Measurements from ENCODE around the gene TTC34. TPM values are rescaled to one million over a fixed set of nuclear protein-coding genes. Genes with fewer than 3 reads are reported as not detected.

TTC34 gene
- total RNA-seq, 4 donors from 2014 or later: 0.14 to 6.0 (median 0.75) TPM

- intact Hi-C loops (cut with DNase I; ENCODE audit: low total_unique reads) (no loop called here), in situ Hi-C loops (cut with MboI; ENCODE audit: low pct_ligation_motif_present in 1 of 4, low pct_unique_long_range_greater_than_20kb in 1 of 4, low sequenced_read_pairs in 3 of 4) (loop anchor here in 2 of 4 donors (10.0 to 25.0 kb wide), 2 partner anchors 231 to 233 kb away; partner anchors contain the start of gene PEX10 (in 2 of the 2))
- 90% methylated on average over 11 of the region's 11 CpGs; no CpG with 5 or more reads in 1 of the 2 donors for WGBS, 2 donors (ENCODE audit: low coverage in 1 of 2)
- no peaks in the 10 kb centered on the region for H3K36me3 ChIP-seq
- no peaks in the 10 kb centered on the region for H3K27me3 ChIP-seq
- no peak for DNase-seq
- peaks cover 11 to 19% (median 17%) of the 10 kb centered on the region in 4 donors for H3K4me1 ChIP-seq
- no peak overlapping the region for H3K27ac ChIP-seq
- no peak overlapping the region for H3K4me3 ChIP-seq
- TF ChIP-seq CTCF (IDR thresholded peaks at IDR 0.05) (no peak), EP300 (IDR thresholded peaks at IDR 0.05; ENCODE audit: low read depth) (no peak), POLR2AphosphoS5 (IDR thresholded peaks at IDR 0.05) (no peak), POLR2A (IDR thresholded peaks at IDR 0.05) (no peak)
- H3K9me3 ChIP-seq: peaks cover 9 to 16% of the 10 kb centered on the region in 2 donors
These were observed 155.7 kb downstream of the TTC34 start for GRCh38 chr1:2645776-2646175.

- in situ Hi-C loops (cut with MboI; ENCODE audit: low pct_ligation_motif_present in 1 of 4, low pct_unique_long_range_greater_than_20kb in 1 of 4, low sequenced_read_pairs in 3 of 4) (loop anchor here in 2 of 4 donors (10.0 to 25.0 kb wide), 2 partner anchors 230 to 233 kb away; partner anchors contain the start of gene PEX10 (in 2 of the 2)), intact Hi-C loops (cut with DNase I; ENCODE audit: low total_unique reads) (no loop called here)
- no peaks in the 10 kb centered on the region for H3K27me3 ChIP-seq
- peaks cover 11 to 19% (median 17%) of the 10 kb centered on the region in 4 donors for H3K4me1 ChIP-seq
- no peaks in the 10 kb centered on the region for H3K36me3 ChIP-seq
- H3K9me3 ChIP-seq: peaks cover 9 to 16% of the 10 kb centered on the region in 2 donors
- H3K4me3 ChIP-seq: no peak overlapping the region
- WGBS, 2 donors (ENCODE audit: low coverage in 1 of 2): 82% methylated on average over 14 of the region's 14 CpGs; no CpG with 5 or more reads in 1 of the 2 donors
- no peak for DNase-seq
- no peak overlapping the region for H3K27ac ChIP-seq
- TF ChIP-seq POLR2AphosphoS5 (IDR thresholded peaks at IDR 0.05) (no peak), POLR2A (IDR thresholded peaks at IDR 0.05) (no peak), EP300 (IDR thresholded peaks at IDR 0.05; ENCODE audit: low read depth) (no peak)
These were observed 156.3 kb downstream of the TTC34 start for GRCh38 chr1:2645143-2645542.

- no peak for TF ChIP-seq POLR2AphosphoS5 (IDR thresholded peaks at IDR 0.05)
- TF ChIP-seq CTCF (IDR thresholded peaks at IDR 0.05): no peak
- no peak for TF ChIP-seq EP300 (IDR thresholded peaks at IDR 0.05; ENCODE audit: low read depth)
- TF ChIP-seq POLR2A (IDR thresholded peaks at IDR 0.05): no peak
- Histone ChIP-seq H3K9me3 (peaks cover 9 to 16% of the 10 kb centered on the region in 2 donors), H3K27me3 (no peaks in the 10 kb centered on the region), H3K36me3 (no peaks in the 10 kb centered on the region), H3K4me1 (peaks cover 11 to 19% (median 17%) of the 10 kb centered on the region in 4 donors), H3K27ac (no peak overlapping the region), H3K4me3 (no peak overlapping the region)
- intact Hi-C loops (cut with DNase I; ENCODE audit: low total_unique reads): no loop called here
- no peak for DNase-seq
- in situ Hi-C loops (cut with MboI; ENCODE audit: low pct_ligation_motif_present in 1 of 4, low pct_unique_long_range_greater_than_20kb in 1 of 4, low sequenced_read_pairs in 3 of 4): loop anchor here in 2 of 4 donors (10.0 to 25.0 kb wide), 2 partner anchors 230 to 232 kb away; partner anchors contain the start of gene PEX10 (in 2 of the 2)
- 93% methylated on average over 11 of the region's 12 CpGs; no CpG with 5 or more reads in 1 of the 2 donors for WGBS, 2 donors (ENCODE audit: low coverage in 1 of 2)
These were observed 156.8 kb downstream of the TTC34 start for GRCh38 chr1:2644591-2645101.

GRCh38 chr1:2644171-2644570 is 157.3 kb downstream of the TTC34 start:
- Histone ChIP-seq H3K27me3 (no peaks in the 10 kb centered on the region), H3K4me3 (no peak overlapping the region), H3K27ac (no peak overlapping the region), H3K36me3 (no peaks in the 10 kb centered on the region), H3K4me1 (peaks cover 11 to 19% (median 17%) of the 10 kb centered on the region in 4 donors), H3K9me3 (peaks cover 9 to 16% of the 10 kb centered on the region in 2 donors)
- in situ Hi-C loops (cut with MboI; ENCODE audit: low pct_ligation_motif_present in 1 of 4, low pct_unique_long_range_greater_than_20kb in 1 of 4, low sequenced_read_pairs in 3 of 4): loop anchor here in 2 of 4 donors (10.0 to 25.0 kb wide), 2 partner anchors 229 to 232 kb away; partner anchors contain the start of gene PEX10 (in 2 of the 2)
- WGBS, 2 donors (ENCODE audit: low coverage in 1 of 2): 79% methylated on average over 13 of the region's 14 CpGs; no CpG with 5 or more reads in 1 of the 2 donors
- no peak for DNase-seq
- no peak for TF ChIP-seq POLR2A (IDR thresholded peaks at IDR 0.05)
- TF ChIP-seq CTCF (IDR thresholded peaks at IDR 0.05): no peak
- no peak for TF ChIP-seq POLR2AphosphoS5 (IDR thresholded peaks at IDR 0.05)
- TF ChIP-seq EP300 (IDR thresholded peaks at IDR 0.05; ENCODE audit: low read depth): no peak
- intact Hi-C loops (cut with DNase I; ENCODE audit: low total_unique reads): no loop called here
